ENCODE data around the gene OSBPL1A.

OSBPL1A gene

DNA sequence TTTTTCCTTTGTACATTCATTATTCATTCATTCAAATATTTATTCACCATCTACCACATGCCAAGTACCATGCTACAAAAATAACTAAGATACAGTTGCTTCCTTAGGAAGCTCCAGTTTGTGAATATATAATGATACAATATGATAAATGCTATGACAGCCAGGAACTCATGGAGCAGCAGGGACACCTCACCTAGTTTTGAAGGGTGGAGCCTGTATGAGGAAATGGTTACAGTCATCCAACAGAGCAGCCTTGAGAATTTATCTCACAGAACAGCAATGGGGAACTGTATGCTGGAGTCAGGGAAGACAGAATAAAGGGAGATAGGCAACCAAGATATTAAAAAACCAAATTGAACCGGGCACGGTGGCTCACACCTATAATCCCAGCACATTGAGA, 124.0 kb downstream of the OSBPL1A start:
- Histone ChIP-seq H3K4me3 (no peak overlapping the region), H3K27ac (peak overlapping the region in 1 of 21 experiments; percentile 14)

- H3K27ac ChIP-seq, result peak overlapping the region in 19 of 21 experiments; percentile 4 to 87 (median 78)
- peak overlapping the region; percentile 48 to 73 (median 56) for H3K4me3 ChIP-seq
Observed at GRCh38 chr18:24272229-24272525, 125.4 kb downstream of the OSBPL1A start.

DNA sequence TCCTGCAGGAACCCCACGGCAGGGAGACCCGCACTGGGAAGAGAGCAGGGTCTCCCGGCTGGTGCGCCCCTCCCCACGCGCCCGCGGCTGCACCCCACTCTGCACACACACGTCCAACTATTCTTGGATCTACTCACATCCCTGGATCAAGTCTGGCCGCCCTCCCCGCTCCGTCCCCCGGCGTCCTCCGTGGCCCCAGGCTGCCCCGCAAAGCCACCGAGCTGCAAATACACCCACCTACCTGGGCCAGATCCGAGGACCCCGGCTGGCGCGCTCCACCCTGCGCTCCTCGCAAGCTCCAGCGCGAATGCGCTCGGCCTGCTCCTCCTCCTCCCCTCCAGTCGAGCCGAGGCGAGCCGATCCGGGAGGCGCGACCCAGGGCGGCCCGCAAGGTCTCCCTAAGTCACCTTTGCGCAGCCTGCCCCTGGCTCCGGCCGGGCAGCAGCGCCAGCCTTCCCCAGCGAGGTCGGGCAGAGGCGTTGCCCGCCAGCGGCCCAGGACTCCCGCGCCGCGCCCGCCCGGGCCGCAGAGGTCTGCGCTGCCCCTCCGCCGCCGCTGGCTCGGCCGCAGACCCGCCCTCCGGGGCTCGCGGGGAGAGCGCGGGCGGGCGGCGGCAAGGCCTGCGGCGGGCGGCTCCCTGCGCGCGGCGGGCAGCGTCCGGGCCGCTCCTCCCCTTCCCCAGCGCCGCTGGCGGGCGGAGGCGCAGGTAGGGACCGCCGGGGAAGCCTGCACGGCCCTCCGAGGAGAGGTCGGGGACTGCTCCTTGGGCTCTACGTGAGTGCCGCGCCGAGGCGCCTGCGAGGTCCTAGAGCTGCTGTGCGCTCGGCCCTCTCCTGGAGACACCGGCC, 126.0 kb downstream of the OSBPL1A start:
- H3K27ac ChIP-seq, result peak overlapping the region; percentile 49 to 87 (median 76)
- peak overlapping the region; percentile 48 to 73 (median 56) for H3K4me3 ChIP-seq

- peak overlapping the region; percentile 48 to 73 (median 56) for H3K4me3 ChIP-seq
- peak overlapping the region in 20 of 21 experiments; percentile 59 to 87 (median 77) for H3K27ac ChIP-seq
Observed at GRCh38 chr18:24270937-24271380, 126.7 kb downstream of the OSBPL1A start.

- H3K4me3 ChIP-seq, result peak overlapping the region; percentile 48 to 73 (median 56)
- peak overlapping the region in 15 of 21 experiments; percentile 5 to 87 (median 72) for H3K27ac ChIP-seq
Observed at GRCh38 chr18:24270358-24270936, 127.2 kb downstream of the OSBPL1A start.

- Histone ChIP-seq H3K4me3 (no peak overlapping the region), H3K27ac (no peak overlapping the region)
Observed at GRCh38 chr18:24268784-24269550, 128.7 kb downstream of the OSBPL1A start.

DNA sequence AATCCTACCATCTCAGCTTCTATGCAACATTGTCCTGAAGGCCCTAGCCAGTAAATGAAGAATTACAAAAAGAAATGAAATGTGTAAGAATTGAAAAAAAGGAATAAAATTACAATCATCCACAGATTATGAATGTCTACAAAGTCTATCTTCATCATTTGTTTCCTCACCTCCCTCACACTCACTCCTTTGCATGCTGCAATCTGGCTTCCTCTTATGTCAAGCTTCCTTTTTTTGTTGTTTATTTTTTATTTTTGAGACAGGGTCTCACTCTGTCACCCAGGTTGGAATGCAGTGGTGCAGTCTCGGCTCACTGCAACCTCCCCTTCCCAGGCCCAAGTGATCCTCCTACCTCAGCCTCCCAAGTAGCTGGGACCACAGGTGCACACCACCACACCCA, 129.7 kb downstream of the OSBPL1A start:
- Histone ChIP-seq H3K4me3 (no peak overlapping the region), H3K27ac (no peak overlapping the region)

- no peak overlapping the region for H3K27ac ChIP-seq
- H3K4me3 ChIP-seq, result no peak overlapping the region
Observed at GRCh38 chr18:24266131-24266530, 131.5 kb downstream of the OSBPL1A start.

- no peak overlapping the region for H3K27ac ChIP-seq
- H3K4me3 ChIP-seq, result no peak overlapping the region
Observed at GRCh38 chr18:24265502-24266064, 132.0 kb downstream of the OSBPL1A start.

DNA sequence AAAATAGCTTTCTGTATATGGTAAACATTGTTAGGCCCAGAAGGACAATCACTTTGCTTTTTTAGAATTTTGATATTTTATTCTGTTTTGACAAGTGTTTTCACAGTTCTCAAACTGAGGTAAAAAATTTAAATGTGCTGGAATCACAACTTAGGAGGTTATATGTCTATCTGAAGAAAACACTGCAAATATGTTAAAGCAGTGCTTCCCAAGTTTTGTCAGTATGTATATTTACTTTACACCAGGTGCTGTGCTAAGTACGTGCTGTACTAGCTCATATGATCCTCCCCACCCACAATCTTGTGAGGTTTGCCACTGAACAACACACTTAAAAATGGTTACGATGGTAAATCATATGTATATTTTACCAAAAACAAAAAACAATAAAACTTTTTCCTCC, 134.6 kb downstream of the OSBPL1A start:
- no peak overlapping the region for H3K4me3 ChIP-seq
- H3K27ac ChIP-seq, result no peak overlapping the region

DNA sequence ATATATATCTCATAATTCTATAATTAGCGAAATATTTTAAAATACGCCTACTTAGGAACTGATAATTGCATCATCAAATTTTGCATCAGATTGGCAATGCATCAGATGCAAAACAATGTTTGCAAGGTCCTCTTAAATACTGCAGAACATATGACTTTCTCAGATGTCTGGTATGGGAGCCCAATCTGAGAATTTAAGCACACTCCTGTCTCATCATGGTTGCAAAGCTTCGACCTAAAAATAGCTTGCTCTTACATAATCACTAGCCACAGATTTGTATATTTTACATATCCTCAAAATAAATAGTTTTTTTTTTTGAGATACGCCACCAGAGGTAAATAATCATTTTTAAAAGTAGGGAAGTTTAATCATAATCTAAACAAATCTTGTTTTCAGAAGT, 135.5 kb downstream of the OSBPL1A start:
- no peak overlapping the region for H3K27ac ChIP-seq

DNA sequence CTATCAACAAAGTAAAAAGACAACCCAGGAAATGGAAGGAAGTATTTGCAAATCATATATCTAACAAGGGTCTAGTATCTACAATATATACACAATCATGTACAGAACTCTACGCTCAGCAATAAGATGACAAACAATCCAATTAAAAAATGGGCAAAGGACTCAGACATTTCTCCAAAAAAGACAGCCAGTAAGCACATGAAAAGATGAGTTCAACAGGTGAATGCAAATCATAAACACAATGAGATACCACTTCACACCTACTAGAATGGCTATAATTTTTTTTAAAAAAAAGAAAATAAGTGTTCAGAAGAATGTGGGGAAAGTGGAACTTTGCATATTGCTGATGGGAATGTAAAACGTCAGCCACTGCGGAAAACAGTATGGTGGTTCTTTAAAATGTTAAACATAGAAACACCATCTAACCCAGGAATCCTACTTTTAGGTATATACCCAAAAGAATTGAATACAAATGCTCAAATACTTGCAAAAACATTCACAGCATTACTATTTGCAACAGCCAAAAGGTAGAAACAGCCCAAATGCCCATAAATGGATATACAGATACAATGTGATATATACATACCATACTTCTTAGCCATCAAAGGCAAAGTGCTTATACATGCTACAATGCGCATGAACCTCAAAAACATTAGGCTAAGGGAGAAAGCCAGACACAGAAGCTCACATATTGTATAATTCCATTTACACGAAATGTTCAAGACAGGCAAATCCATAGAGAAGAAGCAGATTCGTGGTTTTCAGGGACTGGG, 137.6 kb downstream of the OSBPL1A start:
- no peak overlapping the region for H3K27ac ChIP-seq

More for the DNA sequence above, 135.5 kb downstream of the OSBPL1A start:
- no peak overlapping the region for H3K4me3 ChIP-seq

DNA sequence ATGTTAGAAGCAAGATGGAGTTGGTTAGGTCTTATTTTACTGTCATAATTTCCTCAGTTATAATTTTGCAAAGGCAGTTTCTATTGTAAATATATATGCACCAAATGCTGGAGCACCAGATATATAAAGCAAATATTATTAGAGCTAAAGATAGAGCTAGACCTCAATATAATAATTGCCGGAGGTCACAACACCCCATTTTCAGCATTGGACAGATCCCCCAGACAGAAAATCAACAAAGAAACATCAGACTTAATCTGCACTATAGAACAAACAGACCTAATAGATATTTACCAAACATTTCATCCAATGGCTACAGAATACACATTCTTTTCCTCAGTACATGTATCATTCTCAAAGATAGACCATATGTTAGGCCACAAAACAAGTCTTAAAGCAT, 143.6 kb downstream of the OSBPL1A start:
- H3K27ac ChIP-seq, result no peak overlapping the region
- no peak overlapping the region for H3K4me3 ChIP-seq

More for the DNA sequence above, 137.6 kb downstream of the OSBPL1A start:
- H3K4me3 ChIP-seq, result no peak overlapping the region

- H3K27ac ChIP-seq, result no peak overlapping the region
Observed at GRCh38 chr18:24249716-24250115, 147.9 kb downstream of the OSBPL1A start.

GRCh38 chr18:24248359-24248758, 149.3 kb downstream of the OSBPL1A start:
- H3K27ac ChIP-seq, result no peak overlapping the region
- no peak overlapping the region for H3K4me3 ChIP-seq

More at GRCh38 chr18:24249716-24250115, 147.9 kb downstream of the OSBPL1A start:
- no peak overlapping the region for H3K4me3 ChIP-seq

- no peak overlapping the region for H3K4me3 ChIP-seq
- no peak overlapping the region for H3K27ac ChIP-seq
Observed at GRCh38 chr18:24246143-24246542, 151.5 kb downstream of the OSBPL1A start.

- H3K4me3 ChIP-seq, result no peak overlapping the region
- no peak overlapping the region for H3K27ac ChIP-seq
Observed at GRCh38 chr18:24244698-24245097, 152.9 kb downstream of the OSBPL1A start.

GRCh38 chr18:24243677-24244076, 153.9 kb downstream of the OSBPL1A start:
- H3K4me3 ChIP-seq, result no peak overlapping the region
- H3K27ac ChIP-seq, result no peak overlapping the region

DNA sequence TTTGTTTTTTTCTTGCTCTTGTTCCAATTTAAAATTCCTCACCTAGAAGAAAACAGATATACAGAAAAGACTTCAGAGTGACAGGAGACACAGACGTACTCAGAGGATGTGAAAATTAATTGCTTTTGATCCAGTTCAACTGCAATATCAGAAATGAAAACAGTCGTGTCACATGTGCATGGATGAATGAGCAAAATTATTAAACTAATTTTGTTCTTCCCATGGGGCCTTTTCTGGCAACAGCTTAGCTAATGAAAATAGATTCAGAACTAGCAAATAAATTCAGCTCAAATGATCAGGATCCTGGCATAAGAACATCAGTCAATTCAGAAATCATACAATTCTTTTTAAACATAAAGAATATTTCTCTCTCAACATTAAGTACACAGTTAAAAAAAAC, 158.3 kb downstream of the OSBPL1A start:
- Histone ChIP-seq H3K4me3 (no peak overlapping the region), H3K27ac (no peak overlapping the region)

Data from skin epidermis (tissue), 12 donors.